DOHH2 (cell line): Measurements from ENCODE around the gene KCNE3.

Experiments
- EZH2phosphoT487 ChIP-seq: fragments of 200-600 bp; sonication (generic); IDR thresholded peaks from 2 replicates; pipeline ENCODE4 v1.6.1; 2017; ENCODE audit warnings: borderline replicate concordance, mild to moderate bottlenecking, antibody characterized with exemption, low read length, moderate library complexity, mixed read lengths
- TF ChIP-seq, protein P1 (sequence below): fragments of 200-600 bp; sonication (generic); IDR thresholded peaks from one replicate; pipeline ENCODE4 v1.5.1; 2014; ENCODE audit warnings: antibody characterized with exemption, mild to moderate bottlenecking, low read depth, low read length; ENCODE audit not compliant: poor library complexity, severe bottlenecking

- TF ChIP-seq, protein P1, sequence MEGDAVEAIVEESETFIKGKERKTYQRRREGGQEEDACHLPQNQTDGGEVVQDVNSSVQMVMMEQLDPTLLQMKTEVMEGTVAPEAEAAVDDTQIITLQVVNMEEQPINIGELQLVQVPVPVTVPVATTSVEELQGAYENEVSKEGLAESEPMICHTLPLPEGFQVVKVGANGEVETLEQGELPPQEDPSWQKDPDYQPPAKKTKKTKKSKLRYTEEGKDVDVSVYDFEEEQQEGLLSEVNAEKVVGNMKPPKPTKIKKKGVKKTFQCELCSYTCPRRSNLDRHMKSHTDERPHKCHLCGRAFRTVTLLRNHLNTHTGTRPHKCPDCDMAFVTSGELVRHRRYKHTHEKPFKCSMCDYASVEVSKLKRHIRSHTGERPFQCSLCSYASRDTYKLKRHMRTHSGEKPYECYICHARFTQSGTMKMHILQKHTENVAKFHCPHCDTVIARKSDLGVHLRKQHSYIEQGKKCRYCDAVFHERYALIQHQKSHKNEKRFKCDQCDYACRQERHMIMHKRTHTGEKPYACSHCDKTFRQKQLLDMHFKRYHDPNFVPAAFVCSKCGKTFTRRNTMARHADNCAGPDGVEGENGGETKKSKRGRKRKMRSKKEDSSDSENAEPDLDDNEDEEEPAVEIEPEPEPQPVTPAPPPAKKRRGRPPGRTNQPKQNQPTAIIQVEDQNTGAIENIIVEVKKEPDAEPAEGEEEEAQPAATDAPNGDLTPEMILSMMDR = no peak
- no peak for TF ChIP-seq EZH2phosphoT487
Observed at GRCh38 chr11:74460065-74460464, 7.3 kb downstream of the KCNE3 start.
